Natural killer cell (primary cell): ENCODE measurements around the gene ZNF521. TPM values are rescaled to one million over a fixed set of nuclear protein-coding genes. Genes with fewer than 3 reads are reported as not detected.

Experiments
- ATAC-seq, 3 donors: fragments of 150-1000 bp in 2 of 3; fragments of 200-7000 bp in 1 of 3; cut with Tn5 transposase; 1 replicate in 1 of 3; 2 replicates in 2 of 3; pipeline ENCODE4 v1.10.0; 2021; ENCODE audit warnings: mild to moderate bottlenecking in 2 of 3, moderate library complexity in 2 of 3
- DNase-seq, 2 donors: peaks; one replicate each; pipeline versions ENCODE4 v3.0.0 to v3.0.0-alpha.2; 2013 to 2021; ENCODE audit warnings: mixed read lengths in 1 of 2
- H3K27ac ChIP-seq: one replicate; pipeline ENCODE4 v1.5.1; 2013; ENCODE audit warnings: mild to moderate bottlenecking, low read length
- H3K27me3 ChIP-seq: one replicate; pipeline ENCODE4 v1.6.1; 2013; ENCODE audit warnings: low read length; ENCODE audit not compliant: control insufficient read depth, insufficient read depth
- H3K36me3 ChIP-seq: one replicate; pipeline ENCODE4 v1.6.1; 2013; ENCODE audit warnings: low read length; ENCODE audit not compliant: control insufficient read depth, insufficient read depth
- H3K4me1 ChIP-seq: one replicate; pipeline ENCODE4 v1.6.1; 2013; ENCODE audit warnings: low read length; ENCODE audit not compliant: control insufficient read depth, insufficient read depth
- H3K4me3 ChIP-seq: one replicate; pipeline ENCODE4 v1.5.1; 2013; ENCODE audit warnings: low read length
- H3K9me3 ChIP-seq: one replicate; pipeline ENCODE4 v1.6.1; 2013; ENCODE audit warnings: low read length; ENCODE audit not compliant: control insufficient read depth, insufficient read depth
- H3K27ac Mint-ChIP-seq, 2 donors: one replicate each; pipeline ENCODE4 v1.8.0; 2022; ENCODE audit warnings: mild to moderate bottlenecking in 2 of 2, mixed read lengths in 2 of 2, moderate library complexity in 1 of 2
- H3K27me3 Mint-ChIP-seq, 2 donors: one replicate each; pipeline ENCODE4 v1.8.0; 2022; ENCODE audit warnings: low read depth in 2 of 2, mixed read lengths in 2 of 2
- H3K36me3 Mint-ChIP-seq: one replicate; pipeline ENCODE4 v1.8.0; 2022; ENCODE audit warnings: mixed read lengths
- H3K4me1 Mint-ChIP-seq, 2 donors: one replicate each; pipeline ENCODE4 v1.8.0; 2022; ENCODE audit warnings: mixed read lengths in 2 of 2
- H3K4me3 Mint-ChIP-seq: one replicate; pipeline ENCODE4 v1.8.0; 2022; ENCODE audit warnings: mild to moderate bottlenecking, moderate library complexity, mixed read lengths
- H3K9me3 Mint-ChIP-seq, 2 donors: one replicate each; pipeline ENCODE4 v1.8.0; 2022; ENCODE audit warnings: mixed read lengths in 2 of 2
- CTCF ChIP-seq: fragments of 200-600 bp; IDR thresholded peaks from one replicate; pipeline ENCODE4 v1.8.0; 2022; ENCODE audit warnings: antibody characterized with exemption
- WGBS: methylation state at CpG from one replicate; pipeline ENCODE4 v1.1.7; 2013; ENCODE audit warnings: missing lambda C conversion rate; ENCODE audit not compliant: insufficient coverage; 5-methylcytosine and 5-hydroxymethylcytosine counted together
- intact Hi-C: fragments of 100-400 bp; cut with micrococcal nuclease; formaldehyde crosslinking; loops from one replicate; pipeline ENCODE4 v1.14.2; 2022
- total RNA-seq, 4 donors: library from RNA; stranded (reverse); fragments of 120-200 nt in 1 of 4; gene quantifications; one replicate each; pipeline versions ENCODE4 v1.2.3 to v1.2.4, GENCODE V29; 2013 to 2022

The ZNF521 gene
- total RNA-seq, 3 donors from 2014 or later (not counting 1 experiment from before 2014, with no cell fraction given) = 0.19 to 3.5 (median 0.54) TPM

DNA sequence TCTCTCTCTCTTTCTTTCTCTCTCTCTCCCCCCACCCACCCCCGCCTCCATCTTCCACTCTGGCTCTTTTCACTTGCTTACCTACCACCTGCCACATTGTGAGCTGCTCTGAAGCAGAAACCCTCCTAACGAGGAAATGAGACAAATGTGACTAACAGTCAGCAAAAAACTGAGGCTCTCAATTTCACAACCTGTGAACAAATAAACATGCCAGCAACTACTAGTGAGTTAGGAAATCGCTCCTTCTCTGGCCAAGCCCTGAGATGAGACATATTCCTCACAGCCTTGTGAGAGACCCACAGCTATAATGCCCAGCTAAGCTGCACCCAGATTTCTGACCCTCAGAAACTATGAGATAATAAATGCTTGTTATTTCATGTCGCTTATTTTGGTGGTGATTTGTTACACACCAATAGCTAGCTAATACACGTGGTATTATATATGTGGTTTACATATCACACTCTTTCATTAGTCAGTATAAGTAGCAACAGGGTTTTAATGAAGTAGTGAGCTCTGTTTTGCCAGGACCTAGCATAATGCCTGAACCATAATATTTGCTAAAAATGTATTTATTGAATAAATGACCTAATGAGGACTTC is 8.4 kb upstream of the ZNF521 start:
- intact Hi-C loops = no loop called here
- H3K27me3 ChIP-seq = no peaks in the 10 kb centered on the region
- no peaks in the 10 kb centered on the region for H3K36me3 Mint-ChIP-seq
- no peaks in the 10 kb centered on the region for H3K36me3 ChIP-seq
- no peak overlapping the region for H3K27ac Mint-ChIP-seq
- no peaks in the 10 kb centered on the region for H3K4me1 Mint-ChIP-seq
- WGBS = 64% methylated on average over 3 of the region's 5 CpGs
- no peaks in the 10 kb centered on the region for H3K9me3 Mint-ChIP-seq
- no peak overlapping the region for H3K27ac ChIP-seq
- H3K9me3 ChIP-seq = peaks cover 3% of the 10 kb centered on the region
- DNase-seq (no peak), ATAC-seq (no peak)
- H3K27me3 Mint-ChIP-seq = peaks cover 18 to 43% of the 10 kb centered on the region in 2 donors
- no peaks in the 10 kb centered on the region for H3K4me1 ChIP-seq
- TF ChIP-seq CTCF = no peak
- H3K4me3 ChIP-seq = no peak overlapping the region
- H3K4me3 Mint-ChIP-seq = no peak overlapping the region

GRCh38 chr18:25353080-25353479 is 1.1 kb upstream of the ZNF521 start:
- H3K27ac Mint-ChIP-seq = no peak overlapping the region
- H3K4me1 Mint-ChIP-seq = peaks cover 14% of the 10 kb centered on the region in 2 donors
- 14% methylated on average over 2 of the region's 4 CpGs for WGBS
- no peaks in the 10 kb centered on the region for H3K36me3 Mint-ChIP-seq
- Histone ChIP-seq H3K4me1 (peaks cover 26% of the 10 kb centered on the region), H3K36me3 (no peaks in the 10 kb centered on the region), H3K9me3 (no peaks in the 10 kb centered on the region), H3K27me3 (peaks cover 22% of the 10 kb centered on the region), H3K4me3 (no peak overlapping the region), H3K27ac (no peak overlapping the region)
- H3K9me3 Mint-ChIP-seq = no peaks in the 10 kb centered on the region
- peaks cover 19 to 23% of the 10 kb centered on the region in 2 donors for H3K27me3 Mint-ChIP-seq
- DNase-seq (no peak), ATAC-seq (no peak)
- peak overlapping the region; percentile 76 for H3K4me3 Mint-ChIP-seq
- TF ChIP-seq CTCF = no peak
- intact Hi-C loops = no loop called here

DNA sequence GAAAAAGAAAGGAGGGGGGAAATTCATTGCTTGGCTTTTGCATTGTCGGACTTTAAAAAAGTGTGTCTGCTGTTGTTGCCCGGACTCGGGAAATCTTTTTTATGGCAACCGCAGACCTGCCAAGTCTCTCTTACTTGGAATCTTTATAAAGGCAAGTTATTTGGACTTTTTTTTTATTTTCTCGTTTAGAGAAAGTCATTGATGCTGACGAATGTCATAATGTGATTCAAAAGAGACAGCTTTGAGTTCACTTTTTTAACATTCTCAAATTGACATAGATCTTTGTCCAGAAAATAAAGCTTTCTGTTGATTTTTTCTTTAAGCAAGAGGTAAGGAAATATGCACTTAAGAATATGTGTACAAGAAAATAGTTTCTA is 651 bp upstream of the ZNF521 start:
- DNase-seq (no peak), ATAC-seq (no peak)
- Mint-ChIP-seq H3K4me3 (peak overlapping the region; percentile 76), H3K27me3 (peaks cover 24 to 25% of the 10 kb centered on the region in 2 donors), H3K27ac (no peak overlapping the region), H3K9me3 (no peaks in the 10 kb centered on the region), H3K4me1 (peaks cover 14% of the 10 kb centered on the region in 2 donors), H3K36me3 (no peaks in the 10 kb centered on the region)
- Histone ChIP-seq H3K36me3 (no peaks in the 10 kb centered on the region), H3K27ac (no peak overlapping the region), H3K9me3 (no peaks in the 10 kb centered on the region), H3K4me3 (no peak overlapping the region), H3K4me1 (peaks cover 26% of the 10 kb centered on the region), H3K27me3 (peaks cover 25% of the 10 kb centered on the region)
- WGBS = 0% methylated on average over 6 of the region's 6 CpGs
- TF ChIP-seq CTCF = no peak
- intact Hi-C loops = no loop called here

DNA sequence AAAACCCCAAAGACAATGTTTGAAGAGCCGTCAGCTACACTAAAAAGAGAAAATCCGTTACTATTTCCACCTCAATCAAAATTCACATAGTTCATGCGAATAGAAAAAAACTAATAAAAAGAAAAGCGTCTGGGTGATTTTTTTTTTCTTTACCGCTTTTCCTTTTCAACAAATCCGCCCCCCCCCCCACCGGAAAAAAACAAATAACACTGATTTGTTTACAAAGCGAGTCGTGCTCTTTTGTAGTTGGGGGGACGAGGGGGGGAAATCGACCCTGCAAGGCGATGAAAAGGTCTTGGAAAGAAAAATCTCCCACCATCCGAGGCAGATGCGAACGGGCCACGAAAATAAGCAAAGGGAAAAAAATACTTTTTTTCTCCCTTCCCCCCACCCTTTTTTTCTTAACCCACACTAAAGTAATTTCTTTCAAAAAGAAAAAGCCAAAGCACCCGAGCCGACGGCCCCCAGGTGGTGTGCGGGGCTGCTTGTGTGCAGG is 638 bp downstream of the ZNF521 start:
- H3K27ac ChIP-seq = no peak overlapping the region
- H3K36me3 ChIP-seq = no peaks in the 10 kb centered on the region

More for the DNA sequence above, 638 bp downstream of the ZNF521 start:
- Mint-ChIP-seq H3K27me3 (peaks cover 27 to 36% of the 10 kb centered on the region in 2 donors), H3K27ac (peak overlapping the region in 1 of 2 donors; percentile 88), H3K36me3 (no peaks in the 10 kb centered on the region), H3K4me3 (peak overlapping the region; percentile 94), H3K9me3 (no peaks in the 10 kb centered on the region), H3K4me1 (peaks cover 14% of the 10 kb centered on the region in 2 donors)
- under 1% methylated on average over 9 of the region's 20 CpGs for WGBS
- Histone ChIP-seq H3K9me3 (no peaks in the 10 kb centered on the region), H3K27me3 (peaks cover 25% of the 10 kb centered on the region), H3K4me3 (peak overlapping the region; percentile 67), H3K4me1 (peaks cover 26% of the 10 kb centered on the region)
- ATAC-seq = no peak
- TF ChIP-seq CTCF = no peak
- intact Hi-C loops = no loop called here
- DNase-seq = no peak
